ENCODE measurements around the gene PRPF19. TPM values are rescaled to one million over a fixed set of nuclear protein-coding genes. Genes with fewer than 3 reads are reported as not detected.

The PRPF19 gene
- total RNA-seq, 1 donor from 2014 or later: 44.6 TPM

DNA sequence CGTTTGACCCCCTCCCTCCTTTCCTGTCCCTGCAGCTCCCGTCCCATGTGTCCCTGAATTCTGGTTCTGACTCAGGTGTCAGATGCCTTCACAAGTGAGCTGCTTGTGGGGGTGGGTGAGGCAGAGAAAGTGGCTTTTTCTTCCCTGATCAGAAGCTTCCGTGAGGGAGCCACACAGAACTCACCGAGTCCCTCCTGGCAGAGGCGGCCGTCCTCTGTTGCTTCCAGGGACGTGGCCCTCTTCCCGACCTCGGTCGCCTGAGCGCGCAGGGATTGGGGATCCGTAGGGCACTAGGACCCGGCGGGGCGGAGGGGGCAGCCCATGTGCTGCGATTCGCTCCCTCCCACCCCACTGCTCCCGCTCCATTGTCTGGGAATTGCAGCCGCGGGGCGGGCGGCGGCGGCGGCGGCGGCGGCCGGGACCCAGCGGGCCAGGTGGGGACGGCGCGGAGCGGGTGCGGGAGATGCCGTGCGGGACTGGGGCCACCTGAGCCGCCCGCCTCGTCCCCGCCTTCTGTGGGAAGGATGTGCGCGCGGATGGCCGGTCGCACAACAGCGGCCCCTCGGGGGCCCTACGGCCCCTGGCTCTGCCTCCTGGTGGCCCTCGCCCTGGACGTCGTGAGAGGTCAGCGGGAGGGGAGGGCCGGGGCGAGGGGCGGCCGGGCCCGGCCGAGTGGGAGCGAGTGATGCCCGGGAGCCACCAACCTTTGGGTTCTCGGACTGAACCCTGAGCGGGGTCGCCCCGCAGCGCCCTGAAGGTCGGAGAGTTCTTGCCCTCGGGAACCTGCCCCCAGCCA is 17.9 kb upstream of the PRPF19 start, which contains the start of gene TMEM132A:
TMEM132A (plus strand) TSS at position 351 of the 796 bp plus-strand sequence; CDS start at position 525, 174 bp downstream.
- peak; percentile 79 to 84 for DNase-seq (ENCODE audit: low read depth in 2 of 2)

DNA sequence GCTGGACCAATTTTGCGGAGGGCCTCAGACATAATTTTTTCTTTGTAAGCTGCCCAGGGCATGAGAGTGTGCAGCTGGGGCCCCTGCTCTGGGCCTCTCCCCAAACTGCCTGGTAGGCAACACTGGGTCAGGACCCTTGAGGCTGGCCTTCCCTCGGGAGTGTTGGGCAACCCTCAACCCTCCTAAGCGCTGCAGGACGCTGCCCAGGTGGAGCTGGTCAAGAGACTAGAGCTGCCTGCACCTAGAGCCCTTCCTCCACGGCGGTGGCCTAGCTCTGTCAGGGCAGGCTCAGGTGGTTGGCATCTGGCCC is 17.4 kb upstream of the PRPF19 start:
- DNase-seq (ENCODE audit: low read depth in 2 of 2): no peak

DNA sequence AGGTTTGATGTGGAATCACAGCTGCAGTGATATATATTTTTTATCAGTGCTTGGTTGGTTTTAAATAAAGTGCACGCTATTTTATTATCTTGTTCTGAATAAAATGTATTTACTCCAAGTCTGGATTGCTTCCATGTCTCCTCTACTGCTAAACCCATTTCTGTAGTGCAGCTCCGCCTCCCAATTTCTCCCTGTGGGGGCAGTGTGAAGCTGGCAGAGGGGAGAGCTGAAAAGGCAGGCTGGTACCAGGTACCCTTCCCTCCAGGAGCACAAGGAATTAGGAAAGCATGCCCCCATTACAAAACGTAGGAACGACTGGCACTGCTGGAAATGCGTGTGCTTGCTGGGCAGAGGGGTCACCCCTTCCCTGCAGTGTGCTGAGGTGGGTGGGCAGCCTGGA is 16.9 kb upstream of the PRPF19 start:
- no peak for DNase-seq (ENCODE audit: low read depth in 2 of 2)

DNA sequence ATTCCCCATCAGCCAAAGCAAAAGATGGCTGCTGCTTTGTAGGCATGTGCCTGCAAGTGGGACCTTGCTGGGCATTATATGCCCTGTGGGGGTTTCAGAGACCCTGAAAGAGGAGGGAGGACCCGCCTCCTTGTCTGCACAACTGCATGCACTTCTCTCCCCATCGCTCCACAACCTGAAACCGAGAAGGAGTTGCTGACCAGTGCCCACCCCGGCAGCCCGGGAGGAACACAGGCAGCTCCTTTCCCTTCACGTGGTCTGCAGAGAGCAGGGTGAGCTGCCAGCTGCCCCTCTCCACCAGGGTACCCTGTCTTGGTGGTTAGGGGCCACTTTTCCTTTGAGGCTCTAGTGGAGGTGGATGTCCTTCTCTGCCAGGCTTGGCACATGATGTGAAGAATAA is 16.5 kb upstream of the PRPF19 start:
- no peak for DNase-seq (ENCODE audit: low read depth in 2 of 2)

DNA sequence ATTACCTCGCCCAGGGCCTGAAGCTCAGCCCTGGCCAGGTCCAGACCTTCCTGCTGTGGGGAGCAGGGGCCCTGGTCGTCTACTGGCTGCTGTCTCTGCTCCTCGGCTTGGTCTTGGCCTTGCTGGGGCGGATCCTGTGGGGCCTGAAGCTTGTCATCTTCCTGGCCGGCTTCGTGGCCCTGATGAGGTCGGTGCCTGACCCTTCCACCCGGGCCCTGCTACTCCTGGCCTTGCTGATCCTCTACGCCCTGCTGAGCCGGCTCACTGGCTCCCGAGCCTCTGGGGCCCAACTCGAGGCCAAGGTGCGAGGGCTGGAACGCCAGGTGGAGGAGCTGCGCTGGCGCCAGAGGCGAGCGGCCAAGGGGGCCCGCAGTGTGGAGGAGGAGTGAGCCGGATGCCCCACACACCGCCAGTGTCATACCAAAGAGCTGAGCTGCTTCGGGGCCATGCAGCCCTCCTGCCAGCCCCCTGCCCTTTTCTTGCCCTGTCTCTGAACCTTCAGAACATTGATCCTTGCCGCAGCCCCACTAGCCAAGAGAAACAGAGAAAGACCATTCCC is 15.5 kb upstream of the PRPF19 start:
- no peak for DNase-seq (ENCODE audit: low read depth in 2 of 2)

DNA sequence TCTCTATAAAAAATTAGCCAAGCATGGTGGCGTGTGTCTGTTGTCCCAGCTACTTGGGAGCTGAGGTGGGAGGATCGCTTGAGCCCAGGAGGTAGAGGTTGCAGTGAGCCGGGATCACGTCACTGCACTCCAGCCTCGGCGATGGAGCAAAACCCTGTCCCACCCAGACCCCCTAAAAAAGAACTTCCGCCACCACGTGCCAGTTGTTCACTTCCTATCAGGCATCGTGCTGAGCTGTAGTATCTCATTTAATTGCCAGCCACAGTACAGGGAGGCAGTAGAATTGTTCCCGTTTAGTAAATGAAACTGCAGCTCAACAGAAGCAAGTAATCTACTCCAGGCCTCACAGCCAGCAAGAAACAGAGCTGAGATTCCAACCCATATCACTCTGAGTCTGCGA is 14.9 kb upstream of the PRPF19 start:
- DNase-seq (ENCODE audit: low read depth in 2 of 2): no peak

DNA sequence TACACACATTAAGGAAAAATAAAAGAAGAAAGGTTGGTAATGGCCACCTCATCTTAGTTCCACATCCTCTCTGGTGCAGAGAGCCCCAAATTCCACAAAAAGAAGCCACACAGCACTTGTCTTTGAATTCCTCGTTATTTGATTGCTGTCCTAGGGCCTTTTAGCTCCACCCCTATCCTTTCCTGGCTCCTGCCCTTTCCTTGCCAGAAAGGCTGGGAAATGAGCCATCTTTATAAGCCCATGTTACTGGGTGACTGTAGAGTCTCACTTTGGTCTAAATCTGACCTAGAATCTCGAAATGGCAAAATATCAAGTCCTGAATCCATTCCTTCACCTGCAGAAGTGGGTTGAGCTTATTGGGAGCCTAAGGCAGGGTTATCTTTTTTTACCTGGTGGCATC is 13.6 kb upstream of the PRPF19 start:
- DNase-seq (ENCODE audit: low read depth in 2 of 2): no peak

DNA sequence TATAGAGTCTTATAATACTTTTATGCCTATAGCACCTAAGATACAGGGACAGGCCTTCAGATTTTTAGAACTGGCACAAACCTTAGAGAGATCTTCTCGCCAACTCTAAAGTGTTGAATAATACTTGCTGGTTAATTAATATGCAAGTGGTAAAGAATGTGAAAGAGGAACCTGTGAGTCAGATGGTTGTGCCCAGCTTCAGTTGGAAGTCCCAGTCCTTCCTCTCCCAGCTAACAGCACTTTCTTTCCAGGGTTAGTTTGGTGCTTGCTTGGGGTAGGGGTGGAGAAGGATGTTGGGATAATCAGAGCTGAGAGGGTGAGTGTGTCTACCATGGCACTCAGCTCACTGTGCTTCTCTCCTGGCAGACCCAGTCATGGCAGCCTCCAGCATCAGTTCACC is 12.9 kb upstream of the PRPF19 start:
- peak in 1 of 2 donors; percentile 46 for DNase-seq (ENCODE audit: low read depth in 2 of 2)

DNA sequence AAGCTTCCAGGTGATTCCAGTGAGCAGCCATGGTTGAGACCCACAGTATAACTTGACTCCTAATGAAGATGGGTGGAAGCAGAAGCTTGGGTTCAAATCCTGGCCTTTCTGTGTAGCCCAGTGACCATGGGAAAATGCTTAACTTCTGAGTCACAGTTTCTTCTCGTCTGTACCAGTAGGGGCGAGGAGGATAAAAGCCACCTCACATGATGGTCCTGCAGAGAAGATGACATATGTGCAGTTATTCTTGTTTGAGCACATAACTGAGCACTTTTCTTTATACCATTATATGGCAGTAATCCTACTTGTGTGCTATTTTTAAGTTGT is 12.5 kb upstream of the PRPF19 start:
- DNase-seq (ENCODE audit: low read depth in 2 of 2): peak in 1 of 2 donors; percentile 57

DNA sequence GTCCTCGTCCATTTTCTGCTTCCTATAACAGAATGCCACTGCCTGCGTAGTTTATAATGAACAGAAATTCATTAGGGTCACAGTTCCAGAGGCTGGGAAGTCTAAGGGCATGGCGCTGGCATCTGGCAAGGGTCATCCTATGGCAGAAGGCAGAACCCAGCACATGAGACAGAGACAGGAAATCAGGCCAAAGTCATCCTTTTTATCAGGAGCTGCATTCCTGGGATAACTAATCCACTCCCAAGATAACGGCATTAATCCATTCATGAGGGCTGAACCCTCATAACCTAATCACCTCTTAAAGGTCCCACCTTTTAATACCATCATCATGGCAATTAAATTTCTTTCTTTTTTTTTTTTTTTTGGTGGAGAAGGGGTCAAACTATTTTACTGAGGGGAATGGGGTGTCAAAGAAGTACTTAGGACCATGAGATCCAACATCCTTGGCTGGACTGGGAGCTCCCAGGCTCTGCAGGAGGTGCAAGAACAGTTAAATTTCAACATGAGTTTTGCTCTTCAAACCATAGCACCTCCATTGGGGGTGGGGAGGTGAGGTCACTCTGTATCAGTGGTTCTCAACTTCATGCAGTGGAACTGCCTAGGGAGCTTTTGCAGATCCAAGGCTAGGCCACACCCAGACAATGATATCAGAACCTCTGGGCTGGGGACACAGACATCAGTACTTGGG is 12.0 kb upstream of the PRPF19 start:
- no peak for DNase-seq (ENCODE audit: low read depth in 2 of 2)

DNA sequence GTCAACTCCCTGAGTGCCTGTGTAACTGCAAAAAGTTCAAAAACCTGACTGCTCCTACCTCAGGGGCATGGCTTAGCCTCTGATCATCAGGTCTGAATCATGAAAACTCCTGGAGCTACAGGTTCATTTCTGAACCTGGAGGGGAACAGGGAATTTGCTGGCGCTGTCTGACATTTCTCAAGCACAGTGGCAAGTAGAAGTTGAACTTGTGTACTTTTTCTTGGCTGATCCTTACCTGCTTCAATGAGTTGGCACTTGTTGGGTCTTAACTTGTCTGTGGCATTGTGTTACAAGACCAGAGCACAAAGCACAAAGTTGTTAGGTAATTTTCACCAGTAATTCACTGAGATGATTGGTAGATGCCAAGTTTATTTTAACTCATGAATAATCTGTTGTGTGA is 10.9 kb upstream of the PRPF19 start:
- no peak for DNase-seq (ENCODE audit: low read depth in 2 of 2)

DNA sequence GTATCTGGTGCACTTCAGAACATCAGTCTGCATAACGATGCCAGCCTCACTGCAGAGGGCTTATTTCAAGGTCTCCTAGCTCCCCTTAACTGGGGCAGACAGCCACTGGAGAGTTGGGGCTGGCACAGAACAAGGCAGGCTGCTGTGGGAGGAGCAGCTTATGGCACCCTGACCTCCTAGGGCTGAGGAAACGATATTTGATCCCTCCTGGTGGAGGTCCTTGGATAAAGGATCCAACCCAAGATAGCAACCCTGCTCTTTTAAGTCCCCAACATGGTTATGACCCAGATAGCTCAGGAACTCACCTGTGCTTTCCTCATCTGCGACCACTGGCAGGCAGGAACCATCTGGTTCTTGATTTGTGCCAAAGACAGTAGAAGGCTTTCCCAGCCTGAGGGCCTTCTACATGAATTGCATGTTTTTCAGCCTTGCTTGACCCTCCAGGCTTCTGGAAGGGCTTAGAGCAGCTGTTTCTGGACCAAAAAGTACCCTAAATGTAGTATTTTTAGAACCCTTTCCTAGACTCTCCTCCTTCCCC is 10.4 kb upstream of the PRPF19 start:
- DNase-seq (ENCODE audit: low read depth in 2 of 2): no peak

DNA sequence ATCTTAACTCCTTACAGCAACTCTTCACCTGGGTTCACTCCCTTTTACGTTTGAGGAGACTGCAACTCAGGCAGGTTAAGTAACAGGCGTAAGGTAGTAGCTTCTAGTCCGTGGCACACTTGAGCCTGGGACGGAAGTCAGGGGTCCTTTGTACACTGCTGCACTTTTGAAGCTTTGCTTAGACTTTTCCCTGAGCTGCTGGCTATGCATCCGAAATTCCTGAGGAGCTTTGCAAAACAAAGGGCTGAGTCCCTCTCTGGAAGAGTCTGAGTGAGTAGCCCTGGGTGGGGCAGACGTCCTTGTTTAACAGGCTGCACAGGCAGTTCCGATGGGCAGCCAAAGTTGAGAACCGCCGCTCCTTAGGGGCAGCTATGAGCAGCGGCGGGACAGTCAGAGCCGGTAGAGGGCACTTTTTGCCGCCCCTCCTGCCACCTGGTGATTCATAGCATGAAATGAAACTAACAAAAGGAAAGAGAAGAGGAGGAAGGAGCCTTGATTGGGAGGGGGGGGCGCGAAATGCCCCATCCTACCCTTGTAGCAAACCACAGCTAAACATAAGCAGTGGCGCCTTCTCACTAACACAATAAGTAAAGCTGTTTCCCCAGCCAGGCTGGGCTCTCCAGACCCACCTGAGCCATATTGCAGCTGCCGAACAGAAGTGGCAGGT is 9.0 kb upstream of the PRPF19 start:
- peak; percentile 60 to 69 for DNase-seq (ENCODE audit: low read depth in 2 of 2)

DNA sequence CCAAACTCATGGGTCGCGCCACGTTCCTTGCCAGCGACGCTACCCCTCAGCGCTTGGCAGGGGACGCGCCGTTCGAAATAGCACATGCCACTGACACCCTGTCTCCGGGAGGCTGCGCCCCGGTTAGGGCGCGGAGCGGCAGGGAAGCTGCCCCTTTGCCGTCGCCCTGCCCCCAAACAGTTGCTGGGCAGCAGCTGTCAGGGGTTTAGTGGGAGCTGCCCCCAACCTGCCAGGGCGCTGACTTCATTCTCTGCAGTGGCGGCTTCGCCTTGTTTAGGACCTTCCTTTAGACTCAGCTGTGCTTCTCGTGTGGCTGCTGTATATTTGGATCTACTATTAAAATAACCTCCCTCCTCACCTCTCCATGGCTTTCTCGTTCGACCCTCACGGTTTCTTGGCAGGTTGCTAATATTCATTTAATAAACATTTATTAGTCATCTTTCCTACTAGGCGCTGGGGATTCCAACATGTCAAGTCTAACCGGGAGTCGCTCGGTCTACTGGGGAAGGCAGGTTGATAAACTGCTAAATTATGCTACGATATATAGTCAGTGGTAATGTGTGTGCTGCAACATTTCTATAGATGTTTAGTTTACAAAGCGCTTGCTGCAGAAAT is 8.4 kb upstream of the PRPF19 start:
- DNase-seq (ENCODE audit: low read depth in 2 of 2): peak; percentile 36 to 62

DNA sequence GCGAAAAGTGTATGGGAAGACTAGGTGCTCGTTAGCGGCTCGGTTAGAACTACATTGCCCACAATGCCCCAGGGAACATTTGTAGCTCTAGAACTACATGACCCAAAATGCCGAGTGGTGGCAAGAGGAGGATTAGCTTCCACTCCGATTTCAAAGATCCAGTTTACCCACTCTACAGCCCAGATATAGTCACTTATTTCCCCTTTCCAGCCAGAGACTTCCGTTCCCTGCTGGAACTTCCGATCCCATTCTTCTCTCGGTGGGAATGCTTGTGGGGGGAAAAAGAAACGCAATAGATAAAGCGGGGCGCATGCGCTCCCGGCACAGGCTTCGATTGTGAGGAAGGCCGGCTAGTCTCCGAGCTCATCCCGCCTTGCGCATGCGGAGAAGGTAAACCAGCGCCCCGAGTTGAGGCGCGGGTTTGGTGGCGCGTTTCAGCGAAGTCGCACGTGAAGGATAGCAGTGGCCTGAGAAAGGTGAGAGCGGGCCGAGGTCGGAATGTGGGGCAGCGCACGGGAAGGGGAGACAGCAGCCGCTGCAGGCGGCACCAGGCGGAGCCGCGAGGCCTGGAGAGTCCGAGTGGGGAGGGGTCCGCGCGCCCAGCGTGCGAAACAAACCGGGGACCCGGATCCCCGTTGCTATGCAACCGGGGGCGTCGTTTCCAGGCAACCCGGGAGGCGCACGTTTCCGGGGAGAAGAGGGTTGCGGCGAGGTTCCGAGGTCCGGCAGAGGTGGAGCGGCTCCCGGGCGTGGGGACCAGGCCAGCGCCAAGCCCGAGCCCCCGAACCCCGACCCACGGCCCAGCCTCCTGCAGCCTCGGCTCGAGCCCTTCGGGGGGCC is 7.6 kb upstream of the PRPF19 start, which contains the start of gene TMEM109:
TMEM109 (plus strand) TSS at position 366 of the 840 bp plus-strand sequence. CDS start 5,536 bp downstream, outside the sequence.
- DNase-seq (ENCODE audit: low read depth in 2 of 2): peak; percentile 95 to 96

DNA sequence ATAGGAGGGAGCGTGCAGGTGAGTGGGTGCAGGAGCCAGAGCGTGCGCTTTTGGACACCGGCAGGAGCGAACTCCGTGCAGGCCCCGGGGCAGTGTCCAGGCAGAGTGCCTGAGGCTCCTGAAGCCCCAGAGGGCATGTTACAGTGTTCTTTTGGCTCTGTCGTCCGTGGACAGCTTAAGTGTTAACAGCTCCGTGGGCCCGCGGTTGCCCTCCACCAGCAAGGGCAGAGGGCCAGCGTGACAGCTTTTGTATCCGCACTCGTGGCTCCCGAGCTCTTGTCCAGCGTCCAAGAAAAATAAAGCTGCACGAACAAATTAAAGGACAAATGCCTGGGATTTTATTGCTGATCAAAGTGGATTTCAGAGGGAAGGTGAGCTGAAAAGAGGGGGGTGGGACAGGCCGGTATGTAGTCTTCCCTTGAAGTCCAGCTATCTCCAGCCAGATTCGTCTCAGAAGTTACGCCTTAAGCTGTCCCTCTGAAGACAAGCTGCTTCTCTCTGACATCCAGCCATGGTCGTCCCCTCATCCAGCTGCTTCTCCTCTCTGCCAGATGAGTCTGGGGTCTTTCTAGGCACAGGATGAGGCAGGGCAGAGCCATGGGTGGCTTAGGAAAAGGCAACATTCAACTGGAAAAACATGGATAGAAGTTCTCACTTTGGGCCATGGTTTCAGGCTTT is 6.6 kb upstream of the PRPF19 start:
- DNase-seq (ENCODE audit: low read depth in 2 of 2): peak in 1 of 2 donors; percentile 90

DNA sequence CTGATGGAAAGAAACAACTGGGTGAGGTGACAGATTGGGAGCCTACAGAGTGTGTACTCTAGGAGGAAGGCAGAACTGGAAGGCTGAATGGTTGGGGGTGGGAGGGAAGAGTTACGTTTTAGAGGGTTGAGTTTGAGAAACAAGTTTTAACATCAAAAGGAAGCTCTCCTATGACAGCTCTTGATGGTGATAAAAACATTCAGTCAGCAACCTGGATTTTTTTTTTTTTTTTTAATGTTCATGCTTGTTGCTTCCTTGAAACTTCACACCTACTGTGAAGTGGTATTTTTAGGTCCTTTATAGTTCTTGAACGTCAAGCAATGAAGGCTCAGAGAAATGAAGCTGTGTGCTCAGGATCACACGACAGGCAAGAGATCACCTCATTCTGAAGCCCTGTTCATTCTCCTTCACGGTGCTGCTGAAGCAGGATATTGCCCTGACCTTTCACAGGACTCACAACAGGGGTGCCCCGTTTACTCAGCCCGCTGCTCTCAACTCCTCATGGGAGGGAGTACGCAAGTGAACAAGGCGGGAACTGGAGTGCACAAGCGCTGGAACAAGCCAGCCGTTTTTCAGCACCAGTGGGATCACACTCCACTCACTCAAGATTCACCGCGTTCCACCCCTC is 6.0 kb upstream of the PRPF19 start:
- peak in 1 of 2 donors; percentile 34 for DNase-seq (ENCODE audit: low read depth in 2 of 2)

DNA sequence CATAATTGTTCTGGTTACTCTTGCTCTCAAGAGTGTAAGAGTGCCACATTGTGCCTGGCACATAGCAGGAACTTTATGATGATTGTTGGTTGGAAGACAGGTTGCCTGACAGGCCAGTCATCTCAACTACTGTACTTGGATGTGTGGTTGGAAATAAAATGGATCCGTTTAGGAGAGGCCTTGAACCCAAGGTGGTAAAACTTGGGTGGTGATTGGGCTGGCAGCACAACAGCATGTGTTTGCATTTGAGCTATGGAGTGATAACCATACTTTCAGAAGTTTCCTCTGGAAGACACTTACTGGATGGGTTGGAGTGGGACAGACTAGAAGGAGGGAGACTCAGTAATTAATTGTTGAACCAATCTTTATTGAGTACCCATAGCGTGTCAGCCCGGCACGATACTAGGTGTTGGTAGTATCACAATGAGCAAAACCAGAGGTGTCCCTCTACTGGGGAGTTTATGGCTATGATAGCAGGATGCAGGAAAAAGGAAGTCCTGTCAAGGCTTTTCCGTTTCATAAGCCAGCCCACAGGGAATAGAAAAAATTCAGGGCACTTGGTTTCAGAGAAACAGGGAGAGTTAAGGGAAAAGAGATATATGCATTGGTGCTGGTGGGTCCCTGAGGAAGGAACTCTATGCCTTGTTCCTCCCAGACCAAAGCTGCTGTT is 4.5 kb upstream of the PRPF19 start:
- peak; percentile 51 to 89 for DNase-seq (ENCODE audit: low read depth in 2 of 2)

DNA sequence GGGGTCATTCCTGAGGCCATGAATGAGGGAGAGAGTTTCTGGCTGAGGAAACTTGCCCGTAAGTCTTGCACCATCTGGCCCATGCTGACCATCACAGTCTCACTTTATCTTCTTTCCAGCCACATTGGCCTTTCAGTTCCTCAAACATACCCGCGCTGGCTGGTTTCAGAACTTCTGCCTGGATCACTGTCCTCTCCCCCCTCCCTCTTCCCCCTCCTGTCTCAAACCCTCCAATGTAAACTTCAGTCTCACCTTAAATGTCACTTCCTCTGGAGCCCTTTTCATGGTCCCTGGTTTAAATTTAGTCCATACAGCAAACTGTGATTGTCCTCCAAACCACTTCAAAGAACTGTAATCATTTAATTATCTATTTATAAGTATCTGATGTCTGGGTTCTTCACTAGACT is 3.9 kb upstream of the PRPF19 start:
- no peak for DNase-seq (ENCODE audit: low read depth in 2 of 2)

Data from lung microvascular endothelial cell (primary cell).